CD4-positive, alpha-beta T cell treated with Interleukin-6 for 4 hours (primary cell): ENCODE measurements around the gene RTF2.
"Not testable (repeated sequence)": the region's sequence is repeated elsewhere in the genome, so short reads cannot be mapped to it uniquely, and the experiment has no call there.

Experiments used
- DNase-seq: peaks from one replicate; pipeline ENCODE4 v3.0.0-alpha.2; 2020; ENCODE audit warnings: mixed read lengths

The RTF2 gene

DNA sequence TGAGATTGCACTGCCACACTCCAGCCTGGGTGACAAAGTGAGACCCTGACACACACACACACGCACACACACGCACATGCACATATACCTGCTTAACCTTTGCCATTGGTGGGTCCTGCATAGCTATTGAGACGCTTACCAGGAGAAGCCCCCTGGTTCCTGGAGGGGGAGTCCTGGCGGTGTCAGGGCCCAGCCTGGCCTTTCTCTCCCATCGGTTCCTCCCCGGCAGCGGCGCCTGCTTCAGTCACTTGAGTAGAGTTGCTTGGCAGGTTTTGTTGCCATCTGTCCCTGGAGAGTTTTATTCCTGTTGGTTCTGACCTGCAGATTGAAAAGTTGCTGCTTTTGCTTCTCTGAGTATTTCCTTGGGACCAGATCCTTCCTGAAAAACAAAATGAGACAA lies 35.5 kb downstream of the RTF2 start:
- DNase-seq, result no peak

DNA sequence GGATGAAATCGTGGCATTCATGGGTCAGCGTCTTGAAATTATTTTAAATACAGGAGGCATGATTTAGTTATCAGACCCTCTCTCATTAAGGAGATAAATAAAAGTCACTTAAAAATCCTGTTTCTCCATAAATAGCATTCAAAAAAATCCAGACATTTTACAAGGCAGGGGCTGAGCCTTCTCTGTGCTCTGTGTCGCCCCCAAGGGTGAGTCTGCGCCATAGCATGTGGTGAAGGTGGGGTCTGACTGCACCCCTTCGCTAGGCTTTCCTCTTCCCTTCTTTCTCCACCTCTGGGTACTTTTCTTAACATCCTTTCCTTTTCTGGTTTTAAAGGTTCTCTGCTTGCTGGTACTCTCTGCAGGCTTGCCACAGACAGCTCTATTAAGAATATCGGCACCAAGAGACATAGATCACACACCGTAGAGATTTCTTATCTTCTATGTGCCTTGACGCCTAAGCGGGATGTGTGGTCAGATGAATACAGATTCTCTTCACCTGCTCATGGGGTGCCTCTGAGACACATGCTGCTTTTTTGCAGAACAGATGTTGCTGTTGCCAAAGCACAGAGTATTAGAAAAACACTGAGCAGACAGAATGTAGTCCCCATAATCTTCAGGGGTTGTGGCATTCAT lies 36.1 kb downstream of the RTF2 start:
- peak; percentile 23 for DNase-seq

DNA sequence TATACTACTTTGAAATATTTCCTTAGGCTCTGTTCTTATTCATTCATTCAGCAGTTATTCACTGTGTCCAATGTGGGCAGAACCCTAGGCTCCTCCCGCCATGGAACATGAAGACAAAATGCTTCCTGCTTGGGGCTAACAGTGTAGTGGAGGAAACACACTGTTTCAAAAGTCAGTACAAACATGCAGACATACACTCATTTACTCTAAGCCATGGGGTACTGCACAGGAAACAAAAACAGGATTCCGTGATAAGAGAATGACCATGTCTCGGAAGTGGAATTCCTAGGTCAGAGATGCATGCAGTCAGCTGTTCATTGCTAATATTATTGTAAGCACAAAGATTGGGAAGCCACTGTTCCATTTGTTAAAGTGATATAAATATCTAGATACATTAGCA lies 37.7 kb downstream of the RTF2 start:
- DNase-seq, result no peak

DNA sequence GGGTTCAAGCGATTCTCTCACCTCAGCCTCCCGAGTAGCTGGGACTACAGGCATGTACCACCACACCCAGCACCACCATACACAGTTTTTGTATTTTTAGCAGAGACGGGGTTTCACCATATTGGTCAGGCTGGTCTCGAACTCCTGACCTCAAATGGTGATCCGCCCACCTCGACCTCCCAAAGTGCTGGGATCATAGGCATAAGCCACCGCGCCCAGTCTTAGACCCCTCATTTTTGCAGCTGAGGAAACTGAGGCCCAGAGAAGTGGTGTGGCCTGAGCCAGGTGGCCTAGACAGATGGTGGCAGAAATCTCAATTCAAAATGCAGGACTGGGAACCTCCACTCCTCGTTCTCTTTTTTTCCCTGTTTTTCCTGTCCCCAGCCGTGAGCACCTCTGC lies 43.5 kb downstream of the RTF2 start:
- no peak for DNase-seq

DNA sequence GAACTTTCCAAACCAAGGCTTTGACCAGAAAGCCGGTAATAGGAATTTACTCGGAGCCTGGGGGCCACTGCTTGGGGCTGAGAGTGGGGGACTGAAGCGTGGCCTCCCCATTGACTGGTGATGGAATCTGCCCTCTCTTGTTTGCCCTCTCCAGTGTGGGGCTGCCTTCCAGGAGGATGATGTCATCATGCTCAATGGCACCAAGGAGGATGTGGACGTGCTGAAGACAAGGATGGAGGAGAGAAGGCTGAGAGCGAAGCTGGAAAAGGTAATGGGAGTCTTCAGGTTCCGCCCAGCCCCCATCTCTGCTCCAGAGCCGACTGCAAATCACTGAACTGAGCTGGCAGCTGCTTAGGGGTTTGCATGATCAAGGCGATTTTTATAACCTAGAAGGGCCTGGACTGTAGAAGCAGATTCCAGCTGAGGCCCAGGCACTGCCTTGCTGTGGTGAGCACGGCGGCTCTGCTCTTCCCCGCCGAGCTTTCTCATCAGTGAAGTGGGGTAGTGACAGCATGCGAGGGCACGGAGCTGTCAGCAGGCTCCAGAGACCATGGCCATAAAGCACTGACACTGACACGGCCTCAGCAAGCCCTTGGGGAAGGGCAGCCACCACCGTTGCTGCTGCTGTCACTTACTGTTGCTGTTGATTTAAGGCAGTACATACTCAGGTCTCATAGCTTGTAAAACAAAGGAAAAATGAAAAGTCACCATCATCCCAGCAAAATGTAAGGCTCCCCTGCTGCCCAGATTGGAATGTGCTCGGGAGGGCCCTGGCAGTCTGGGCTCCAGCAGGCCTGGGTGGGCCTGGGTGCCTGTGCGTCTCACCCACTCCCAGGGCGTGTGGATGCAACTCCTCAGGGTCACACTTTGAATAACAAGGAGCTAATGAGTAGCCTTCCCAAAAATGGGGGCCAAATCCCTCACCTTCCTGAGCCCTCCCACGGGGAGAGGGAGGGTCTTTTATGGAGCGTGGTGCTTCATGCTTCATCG lies 45.0 kb downstream of the RTF2 start:
- DNase-seq, result no peak

DNA sequence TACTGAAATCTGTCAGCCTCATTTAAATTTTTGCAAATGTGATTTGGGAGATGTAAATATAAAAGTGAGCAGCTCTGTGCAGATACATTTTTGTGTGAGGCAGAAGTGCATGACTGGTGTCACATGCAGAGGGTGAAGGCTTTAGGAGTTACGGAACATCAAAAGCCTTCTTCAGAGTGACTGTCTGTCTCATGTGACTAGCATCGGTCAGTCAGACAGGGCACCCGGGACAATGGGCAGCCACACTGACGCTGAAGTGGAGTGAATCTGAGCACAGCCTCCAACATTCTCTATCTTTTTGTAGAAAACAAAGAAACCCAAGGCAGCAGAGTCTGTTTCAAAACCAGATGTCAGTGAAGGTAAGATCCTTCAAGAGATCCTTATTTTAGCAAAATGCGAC lies 48.2 kb downstream of the RTF2 start:
- no peak for DNase-seq

DNA sequence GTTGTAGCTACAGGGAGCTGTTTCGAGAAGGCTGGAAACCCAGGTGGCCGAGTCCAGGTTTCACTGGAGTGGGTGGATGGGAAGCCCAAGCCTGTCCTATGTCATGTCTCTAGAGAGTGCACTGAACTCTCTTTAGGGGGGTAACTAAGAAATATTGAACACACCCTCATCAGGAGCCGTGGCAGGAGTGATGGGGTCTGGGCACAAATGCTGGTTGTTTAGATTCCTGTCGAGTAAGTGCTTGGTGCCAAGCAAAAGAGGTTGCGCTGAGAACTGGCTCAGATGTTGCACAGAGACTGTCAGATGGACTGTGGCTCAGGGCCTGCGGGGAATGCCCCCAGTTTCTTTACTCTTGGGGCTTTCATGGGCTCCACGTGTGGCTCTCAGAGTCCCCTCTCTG lies 48.8 kb downstream of the RTF2 start:
- DNase-seq, result no peak

DNA sequence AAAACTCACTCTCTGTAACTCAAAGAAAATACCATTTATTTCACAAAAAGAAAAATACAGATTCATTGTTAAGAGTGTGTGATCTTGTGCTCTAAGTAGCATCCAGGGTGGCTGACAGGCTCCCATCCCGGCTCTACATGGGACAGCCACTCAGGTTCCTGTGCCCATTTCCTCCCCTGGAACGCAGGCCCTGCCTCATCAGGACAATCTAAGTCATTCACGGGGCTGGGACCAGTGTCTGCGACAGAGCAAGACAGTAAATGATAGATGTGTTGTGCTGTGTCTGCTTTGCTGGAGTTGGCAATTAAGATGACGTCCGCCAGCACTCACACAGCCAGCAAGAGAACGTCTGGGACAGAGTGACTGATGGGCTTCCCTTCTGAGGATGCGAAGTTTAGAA lies 49.2 kb downstream of the RTF2 start:
- no peak for DNase-seq

DNA sequence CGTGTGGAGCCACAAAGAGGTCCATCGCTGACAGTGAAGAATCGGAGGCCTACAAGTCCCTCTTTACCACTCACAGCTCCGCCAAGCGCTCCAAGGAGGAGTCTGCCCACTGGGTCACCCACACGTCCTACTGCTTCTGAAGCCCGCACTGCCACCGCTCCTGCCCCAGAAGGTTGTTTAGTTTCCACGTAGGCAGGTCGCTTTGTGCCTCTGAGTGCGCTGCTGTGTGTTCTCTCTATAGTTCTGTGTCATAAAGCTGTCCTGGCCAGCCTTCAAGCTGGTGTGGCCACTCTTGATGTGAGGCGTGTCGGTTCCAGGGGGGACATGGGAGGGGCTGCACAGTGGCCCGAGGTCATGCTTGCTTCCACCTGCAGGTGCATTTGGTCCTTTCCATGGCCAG lies 49.7 kb downstream of the RTF2 start:
- no peak for DNase-seq

DNA sequence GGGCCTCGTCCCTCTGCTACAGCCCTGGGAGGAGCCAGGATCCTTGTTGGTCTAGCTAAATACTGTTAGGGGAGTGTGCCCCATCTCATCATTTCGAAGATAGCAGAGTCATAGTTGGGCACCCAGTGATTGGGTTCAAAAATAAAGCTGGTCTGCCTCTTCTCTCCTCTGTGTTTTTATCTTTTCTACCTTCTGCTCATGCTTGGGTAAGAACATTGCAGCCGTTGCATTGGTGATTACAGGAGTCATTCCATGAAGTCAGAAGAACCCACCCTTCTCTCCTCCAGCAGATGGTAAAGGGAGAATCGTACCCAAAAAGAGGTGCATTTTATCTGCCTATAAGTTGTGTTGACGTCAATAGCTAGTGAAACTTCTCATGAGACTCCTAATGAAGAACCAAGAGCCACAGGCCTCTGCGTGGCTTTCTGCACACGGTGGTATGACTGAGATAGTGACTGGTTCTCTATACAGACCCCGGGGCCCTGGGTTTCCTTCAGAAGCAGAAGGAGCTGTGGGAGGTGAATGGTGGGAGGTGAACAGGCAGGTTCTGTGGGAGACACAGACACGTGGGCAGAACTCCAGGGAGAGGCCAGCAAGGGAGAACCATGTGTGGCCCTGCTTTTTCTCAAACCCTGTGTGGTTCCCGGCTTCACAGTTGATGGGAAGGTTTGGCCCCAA lies 50.4 kb downstream of the RTF2 start:
- DNase-seq, result no peak

DNA sequence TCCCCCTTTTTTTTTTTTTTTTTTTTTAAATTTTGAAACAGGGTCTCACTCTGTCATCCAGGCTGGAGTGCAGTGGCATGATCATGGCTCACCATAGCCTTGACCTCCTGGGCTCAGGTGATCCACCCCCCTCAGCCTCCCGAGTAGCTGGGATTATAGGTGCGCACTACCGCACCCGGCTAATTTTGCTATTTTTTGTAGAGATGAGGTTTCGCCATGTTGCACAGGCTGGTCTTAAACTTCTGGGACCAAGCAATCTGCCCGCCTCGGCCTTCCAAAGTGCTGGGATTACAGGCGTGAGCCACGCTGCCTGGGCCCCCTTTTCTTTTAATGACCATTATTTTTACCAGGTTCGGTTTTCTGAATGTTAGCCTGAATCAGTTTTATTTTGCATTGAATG lies 51.1 kb downstream of the RTF2 start:
- DNase-seq, result no peak

DNA sequence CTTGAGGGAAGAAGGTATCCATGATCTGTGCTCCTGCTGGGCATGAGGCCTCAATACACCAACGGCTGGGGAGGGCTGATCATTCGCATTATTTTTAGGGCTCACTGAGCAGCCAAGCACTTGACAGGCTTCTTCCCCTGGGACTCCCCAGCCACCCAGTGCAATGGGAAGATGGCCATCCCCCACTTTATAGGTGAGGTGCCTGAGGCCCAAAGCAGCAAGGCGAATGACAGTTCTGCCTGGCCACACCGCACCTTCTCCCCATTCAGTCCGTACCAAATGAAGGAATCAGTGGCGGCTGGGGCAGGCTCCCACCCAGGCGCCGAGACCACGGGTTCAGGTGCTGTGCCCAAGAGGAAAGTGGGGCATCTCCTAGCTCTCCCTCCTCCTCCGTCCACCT lies 51.8 kb downstream of the RTF2 start:
- DNase-seq, result no peak

DNA sequence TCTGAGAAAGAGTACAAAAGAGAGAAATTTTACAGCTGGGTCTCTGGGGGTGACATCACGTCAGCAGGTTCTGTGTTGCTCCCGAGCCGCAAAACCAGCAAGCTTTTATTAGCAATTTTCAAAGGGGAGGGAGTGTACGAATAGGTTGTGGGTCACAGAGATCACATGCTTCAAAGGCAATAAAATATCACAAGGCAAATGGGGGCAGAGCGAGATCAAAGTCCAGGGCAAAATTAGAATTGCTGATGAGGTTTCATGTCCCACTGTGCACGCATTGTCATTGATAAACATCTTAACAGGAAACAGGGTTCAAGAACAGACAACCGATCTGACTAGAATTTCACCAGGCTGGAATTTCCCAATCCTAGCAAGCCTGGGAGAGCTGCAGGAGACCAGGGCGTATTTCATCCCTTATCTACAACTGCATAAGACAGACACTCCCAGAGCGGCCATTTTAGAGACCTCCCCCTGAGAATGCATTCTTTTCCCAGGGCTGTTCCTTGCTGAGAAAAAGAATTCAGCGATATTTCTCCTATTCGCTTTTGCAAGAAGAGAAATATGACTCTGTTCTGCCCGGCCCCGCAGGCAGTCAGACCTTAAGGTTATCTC lies 52.4 kb downstream of the RTF2 start:
- not testable (repeated sequence) for DNase-seq

DNA sequence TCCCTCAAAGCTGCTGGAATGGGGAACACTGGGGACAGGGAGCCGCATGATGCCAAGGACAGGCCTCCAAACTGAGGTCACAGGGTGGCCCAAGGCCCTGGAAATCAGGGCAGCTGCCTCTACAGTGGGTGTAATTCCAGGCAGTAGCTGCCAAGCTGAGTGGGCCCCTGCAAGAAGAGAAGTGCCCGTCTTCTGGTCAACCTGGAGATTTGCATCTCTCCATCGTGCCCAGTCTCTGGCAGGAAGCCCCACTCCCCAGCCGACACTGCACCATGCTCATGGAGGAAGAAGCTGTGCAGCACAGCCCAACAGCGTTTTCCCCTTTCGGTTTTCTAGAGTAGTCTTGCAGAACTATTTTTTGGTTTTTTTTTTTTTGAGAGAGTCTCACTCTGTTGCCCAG lies 53.9 kb downstream of the RTF2 start:
- DNase-seq, result no peak

DNA sequence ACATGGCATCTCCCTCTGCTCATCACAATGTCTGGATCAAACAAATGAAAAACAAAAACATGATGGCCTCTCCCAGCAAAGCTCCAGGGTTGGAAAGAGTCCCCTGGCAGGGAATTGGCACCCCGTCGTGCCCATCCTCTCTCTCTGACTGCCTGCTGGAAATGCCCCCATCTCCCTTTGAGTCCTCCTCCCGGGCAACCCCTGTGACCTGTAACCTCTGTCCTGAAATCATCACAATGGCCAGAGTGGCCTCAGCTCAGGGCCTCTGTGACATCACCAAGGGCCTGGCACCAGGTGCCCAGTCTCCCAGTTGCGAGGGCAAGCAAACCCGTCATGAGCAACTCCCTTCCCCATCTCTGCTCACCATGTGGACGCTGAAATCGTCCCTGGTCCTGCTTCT lies 56.0 kb downstream of the RTF2 start, which contains the start of gene FAM209A:
Gene FAM209A (plus strand): TSS at position 301 of the 400 bp plus-strand sequence. CDS start 65 bp downstream, at position 366.
- DNase-seq, result not testable (repeated sequence)

DNA sequence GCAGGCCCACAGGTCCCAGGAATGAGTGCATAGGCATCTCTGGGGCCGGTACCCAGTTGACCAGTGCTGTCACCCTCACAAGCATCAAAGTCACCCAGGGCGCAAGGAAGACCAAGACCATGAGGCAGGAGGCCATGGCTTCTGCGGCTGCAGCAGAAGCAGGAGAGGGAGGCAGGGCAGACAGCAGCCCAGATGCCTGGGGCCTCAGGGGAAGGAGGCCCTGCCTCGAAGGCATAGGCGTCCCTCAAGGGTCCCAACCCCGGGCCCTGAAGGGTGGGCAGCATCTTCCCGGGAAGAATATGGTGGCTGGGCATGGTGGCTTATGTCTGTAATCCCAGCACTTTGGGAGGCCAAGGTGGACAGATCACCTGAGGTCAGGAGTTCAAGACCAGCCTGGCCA lies 59.1 kb downstream of the RTF2 start:
- no peak for DNase-seq

DNA sequence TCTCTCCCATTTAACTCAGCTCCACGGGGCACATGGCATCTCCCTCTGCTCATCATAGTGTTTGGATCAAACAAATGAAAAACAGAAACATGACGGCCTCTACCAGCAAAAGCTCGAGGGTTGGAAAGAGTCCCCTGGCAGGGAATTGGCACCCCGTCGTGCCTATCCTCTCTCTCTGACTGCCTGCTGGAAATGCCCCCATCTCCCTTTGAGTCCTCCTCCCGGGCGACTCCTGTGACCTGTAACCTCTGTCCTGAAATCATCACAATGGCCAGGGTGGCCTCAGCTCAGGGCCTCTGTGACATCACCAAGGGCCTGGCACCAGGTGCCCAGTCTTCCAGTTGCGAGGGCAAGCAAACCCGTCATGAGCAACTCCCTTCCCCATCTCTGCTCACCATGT lies 64.5 kb downstream of the RTF2 start, which contains the start of gene FAM209B:
Gene FAM209B (plus strand): TSS at position 301 of the 400 bp plus-strand sequence. CDS start 96 bp downstream, at position 397.
- not testable (repeated sequence) for DNase-seq

DNA sequence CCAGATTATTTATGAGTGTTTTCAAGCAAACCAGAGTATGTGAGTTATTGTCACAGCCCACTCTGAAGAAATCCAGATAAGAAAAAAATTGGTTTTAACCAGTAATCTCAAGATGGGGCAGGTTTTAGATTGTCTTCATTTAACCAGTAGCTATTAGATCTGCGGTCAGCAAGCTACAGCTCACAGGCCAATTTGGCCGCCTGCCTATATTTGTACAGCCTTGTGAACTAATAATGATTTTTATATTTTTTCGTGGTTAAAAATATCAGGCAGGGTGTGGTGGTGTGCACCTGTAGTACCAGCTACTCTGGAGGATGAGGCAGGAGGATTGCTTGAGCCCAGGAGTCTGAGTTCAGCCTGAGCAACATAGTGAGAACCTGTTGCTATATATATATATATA lies 69.6 kb downstream of the RTF2 start:
- DNase-seq, result no peak

DNA sequence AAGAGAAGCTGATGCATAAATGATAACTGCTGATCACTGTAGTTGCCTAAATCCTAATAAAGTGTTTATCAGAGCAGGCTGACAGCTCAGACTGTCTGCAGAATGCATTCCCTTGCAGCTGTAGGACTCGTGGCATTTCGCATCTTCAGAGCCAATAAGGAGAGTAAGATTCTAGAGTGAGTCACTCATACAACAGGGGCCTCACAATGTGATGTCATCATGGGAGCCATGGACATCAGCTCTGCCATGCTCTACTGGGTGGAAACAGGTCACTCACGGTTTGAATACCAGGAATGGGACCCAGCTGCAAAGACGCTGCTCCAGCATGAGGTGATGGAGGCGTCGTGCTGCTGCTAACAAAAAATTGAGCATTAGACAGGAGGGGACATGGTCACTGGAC lies 72.0 kb downstream of the RTF2 start:
- DNase-seq, result no peak

DNA sequence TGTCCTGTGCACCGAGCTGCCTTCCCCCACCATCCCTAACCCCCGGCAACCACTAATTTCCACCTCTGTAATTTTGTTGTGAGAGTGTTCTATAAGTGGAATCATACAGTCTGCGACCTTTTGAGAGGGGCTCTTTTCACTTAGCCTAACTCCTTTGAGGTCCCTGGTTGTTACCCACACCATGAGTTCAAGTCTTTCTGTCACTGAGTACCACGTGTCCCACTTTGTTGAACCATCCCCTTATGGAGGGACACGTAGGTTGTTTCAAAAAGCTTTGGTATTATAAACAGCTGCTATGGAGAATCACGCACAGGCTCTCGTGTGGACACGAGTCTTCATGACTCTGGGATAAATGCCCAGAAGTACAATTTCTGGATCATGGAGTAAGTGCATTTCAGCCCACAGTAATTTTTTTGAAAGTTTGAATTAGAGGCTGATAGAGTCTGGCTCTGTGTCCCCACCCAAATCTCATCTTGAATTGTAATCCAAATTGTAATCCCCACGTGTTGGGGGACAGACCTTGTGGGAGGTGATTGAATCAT lies 74.1 kb downstream of the RTF2 start:
- no peak for DNase-seq

DNA sequence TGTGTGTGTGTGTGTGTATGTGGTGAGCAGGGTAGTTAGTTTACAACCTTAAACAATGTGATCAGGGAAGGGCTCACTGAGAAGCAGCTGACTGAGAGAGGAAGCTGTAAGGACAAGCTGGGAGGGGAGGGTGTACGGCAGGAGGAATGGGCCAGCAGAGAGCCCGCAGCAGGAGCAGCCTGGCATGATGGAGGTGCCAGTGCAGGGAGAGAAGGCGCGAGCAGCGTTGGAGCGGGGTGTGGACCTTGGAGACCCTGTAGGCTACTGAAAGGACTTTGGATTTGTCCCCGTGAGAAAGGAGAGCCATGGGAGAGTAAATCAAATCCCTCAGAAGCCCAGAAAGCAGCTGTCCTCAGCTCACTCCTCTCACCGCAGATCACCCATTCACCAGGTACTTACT lies 83.1 kb downstream of the RTF2 start:
- DNase-seq, result no peak

DNA sequence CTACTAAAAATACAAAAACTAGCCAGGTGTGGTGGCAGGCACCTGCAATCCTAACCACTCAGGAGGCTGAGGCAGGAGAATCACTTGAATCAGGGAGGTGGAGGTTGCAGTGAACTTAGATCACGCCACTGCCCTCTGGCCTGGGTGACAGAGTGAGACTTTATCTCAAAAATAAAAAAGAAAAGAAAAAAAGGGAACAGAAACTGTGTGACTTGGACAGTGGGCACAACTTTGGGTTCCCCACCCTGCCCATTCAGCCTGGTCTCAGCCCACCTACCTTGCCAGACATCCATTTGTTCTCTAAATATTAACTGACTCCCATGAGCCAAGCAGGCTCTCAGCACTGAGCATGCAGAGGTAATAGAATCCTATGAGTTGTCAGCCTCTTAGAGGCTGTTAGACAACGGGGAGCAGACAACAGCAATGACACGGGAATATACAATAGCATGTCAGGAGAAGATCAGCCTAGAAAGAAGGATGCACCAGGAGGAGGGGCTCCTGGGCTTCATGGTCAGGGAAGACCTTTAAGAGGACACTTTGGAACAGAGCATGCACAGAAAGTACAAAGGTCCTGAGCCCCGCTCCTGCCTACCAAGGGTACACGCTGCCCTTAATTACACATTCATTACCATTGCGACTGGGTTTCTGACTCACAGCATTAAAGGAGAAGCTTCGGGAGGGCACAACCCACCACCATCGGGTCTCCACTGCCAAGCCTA lies 84.6 kb downstream of the RTF2 start:
- no peak for DNase-seq
